ENCODE results near the gene MAST3. TPM values are rescaled to one million over a fixed set of nuclear protein-coding genes. Genes with fewer than 3 reads are reported as not detected.

The MAST3 gene
- total RNA-seq, 1 experiment from 2014 or later: 14.2 TPM

GRCh38 chr19:18191640-18192062 is 94.1 kb downstream of the MAST3 start:
- ChIA-PET CTCF (interaction anchor here (1.1 to 2.2 kb wide), 7 partner anchors 12 to 253 kb away, joined by 3 to 12 read pairs (median 5); partner anchors contain the start of gene RAB3A), RAD21 (ENCODE audit: low non-redundant PET in 1 of 2, low total read pairs in 2 of 2, uncharacterized antibody in 2 of 2, unreplicated experiment in 2 of 2) (no interaction called here), POLR2A (interaction anchor here (0.6 to 3.0 kb wide), 10 partner anchors 12 to 245 kb away, joined by 3 to 27 read pairs (median 4); partner anchors contain the start of genes JUND and RAB3A)
- H3K4me1 ChIP-seq (ENCODE audit: control insufficient read depth in 1 of 2, insufficient read depth in 2 of 2, low read length in 2 of 2): peaks cover 17 to 34% of the 10 kb centered on the region in 2 experiments
- no peak for ATAC-seq
- peak overlapping the region; percentile 52 to 67 for H3K4me3 ChIP-seq (replicated peaks in 1 of 2; ENCODE audit: low read depth in 1 of 2, low read length in 2 of 2)
- intact Hi-C loops (cut with micrococcal nuclease): loop anchor here (1.0 kb wide), 1 partner anchor 83 kb away; the partner anchor contains the start of gene IQCN
- H2AFZ ChIP-seq (ENCODE audit: low read depth, low read length, poor library complexity, severe bottlenecking): no peak overlapping the region
- H3K36me3 ChIP-seq (ENCODE audit: control insufficient read depth in 1 of 2, insufficient read depth in 2 of 2, low read length in 2 of 2): peaks cover 2 to 5% of the 10 kb centered on the region in 2 experiments; a peak in 2 of 4 replicates
- no peaks in the 10 kb centered on the region for H3K9me3 ChIP-seq (ENCODE audit: control insufficient read depth in 1 of 2, insufficient read depth in 1 of 2, low read depth in 1 of 2, low read length in 2 of 2)
- H3K27ac ChIP-seq (ENCODE audit: low read depth, low read length): peak overlapping the region; percentile 77
- peak overlapping the region; percentile 95 for H3K4me2 ChIP-seq (ENCODE audit: low read length)
- no TSS peak for BruUV-seq (replicated peaks)
- H3K27me3 ChIP-seq (ENCODE audit: insufficient read depth, low read length): no peaks in the 10 kb centered on the region
- H4K20me1 ChIP-seq (ENCODE audit: insufficient read depth): no peaks in the 10 kb centered on the region; the same call in 1 of the 2 replicates
- TF ChIP-seq SIN3A (IDR thresholded peaks at IDR 0.05; ENCODE audit: low read depth) (0 out of 2 replicates have a peak, but pooled peaks have one; percentile 15), FOSL1 (IDR thresholded peaks at IDR 0.05; ENCODE audit: low read depth) (no peak)
- no peaks in the 10 kb centered on the region for H3K9me2 ChIP-seq (ENCODE audit: insufficient read depth)
- H3K79me2 ChIP-seq (ENCODE audit: insufficient read depth, low read length): peaks cover 10% of the 10 kb centered on the region; the same call in 1 of the 2 replicates
- no peak for DNase-seq (ENCODE audit: low read depth, low spot score)
- H3K9ac ChIP-seq (ENCODE audit: low read length): peak overlapping the region; percentile 70

GRCh38 chr19:18192673-18193387 is 95.3 kb downstream of the MAST3 start, which contains the start of gene MPV17L2:
Gene MPV17L2 (plus strand): TSS chr19:18193218. CDS start chr19:18193282, 64 bp downstream.
- Histone ChIP-seq H3K9me3 (ENCODE audit: control insufficient read depth in 1 of 2, insufficient read depth in 1 of 2, low read depth in 1 of 2, low read length in 2 of 2) (no peaks in the 10 kb centered on the region), H3K27ac (ENCODE audit: low read depth, low read length) (peak within 1 kb of the TSS; percentile 77), H3K36me3 (ENCODE audit: control insufficient read depth in 1 of 2, insufficient read depth in 2 of 2, low read length in 2 of 2) (peaks cover 2 to 5% of the 10 kb centered on the region in 2 experiments; a peak in 2 of 4 replicates), H3K79me2 (ENCODE audit: insufficient read depth, low read length) (peaks cover 10% of the 10 kb centered on the region; the same call in 1 of the 2 replicates), H3K27me3 (ENCODE audit: insufficient read depth, low read length) (no peaks in the 10 kb centered on the region), H3K9ac (ENCODE audit: low read length) (peak within 1 kb of the TSS; percentile 92), H2AFZ (ENCODE audit: low read depth, low read length, poor library complexity, severe bottlenecking) (no peak within 1 kb of the TSS), H3K4me1 (ENCODE audit: control insufficient read depth in 1 of 2, insufficient read depth in 2 of 2, low read length in 2 of 2) (peaks cover 14 to 26% of the 10 kb centered on the region in 2 experiments), H3K4me2 (ENCODE audit: low read length) (peak within 1 kb of the TSS; percentile 95), H3K9me2 (ENCODE audit: insufficient read depth) (no peaks in the 10 kb centered on the region), H4K20me1 (ENCODE audit: insufficient read depth) (no peaks in the 10 kb centered on the region; the same call in 1 of the 2 replicates), H3K4me3 (replicated peaks in 1 of 2; ENCODE audit: low read depth in 1 of 2, low read length in 2 of 2) (peak within 1 kb of the TSS; percentile 90 to 93)
- no TSS peak for BruUV-seq (replicated peaks)
- ChIA-PET CTCF (interaction anchor here (0.9 to 2.2 kb wide), 9 partner anchors 11 to 221 kb away, joined by 3 to 12 read pairs (median 5); partner anchors contain the start of genes PIK3R2 and RAB3A), RAD21 (ENCODE audit: low non-redundant PET in 1 of 2, low total read pairs in 2 of 2, uncharacterized antibody in 2 of 2, unreplicated experiment in 2 of 2) (no interaction called here), POLR2A (interaction anchor here (0.6 to 3.0 kb wide), 11 partner anchors 11 to 244 kb away, joined by 3 to 27 read pairs (median 4); partner anchors contain the start of genes JUND and RAB3A)
- intact Hi-C loops (cut with micrococcal nuclease): loop anchor here (1.0 kb wide), 1 partner anchor 81 kb away; the partner anchor contains the start of gene IQCN
- DNase-seq (ENCODE audit: low read depth, low spot score): peak; percentile 100
- ATAC-seq: peak; percentile 88
- TF ChIP-seq, protein P1, sequence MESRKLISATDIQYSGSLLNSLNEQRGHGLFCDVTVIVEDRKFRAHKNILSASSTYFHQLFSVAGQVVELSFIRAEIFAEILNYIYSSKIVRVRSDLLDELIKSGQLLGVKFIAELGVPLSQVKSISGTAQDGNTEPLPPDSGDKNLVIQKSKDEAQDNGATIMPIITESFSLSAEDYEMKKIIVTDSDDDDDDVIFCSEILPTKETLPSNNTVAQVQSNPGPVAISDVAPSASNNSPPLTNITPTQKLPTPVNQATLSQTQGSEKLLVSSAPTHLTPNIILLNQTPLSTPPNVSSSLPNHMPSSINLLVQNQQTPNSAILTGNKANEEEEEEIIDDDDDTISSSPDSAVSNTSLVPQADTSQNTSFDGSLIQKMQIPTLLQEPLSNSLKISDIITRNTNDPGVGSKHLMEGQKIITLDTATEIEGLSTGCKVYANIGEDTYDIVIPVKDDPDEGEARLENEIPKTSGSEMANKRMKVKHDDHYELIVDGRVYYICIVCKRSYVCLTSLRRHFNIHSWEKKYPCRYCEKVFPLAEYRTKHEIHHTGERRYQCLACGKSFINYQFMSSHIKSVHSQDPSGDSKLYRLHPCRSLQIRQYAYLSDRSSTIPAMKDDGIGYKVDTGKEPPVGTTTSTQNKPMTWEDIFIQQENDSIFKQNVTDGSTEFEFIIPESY (IDR thresholded peaks at IDR 0.05; ENCODE audit: extremely low read depth, insufficient replicate concordance, low read length): no peak
- TF ChIP-seq EZH2phosphoT487 (IDR thresholded peaks at IDR 0.05; ENCODE audit: borderline replicate concordance): no peak
- peak; percentile 43; the same call in 1 of the 2 replicates for TF ChIP-seq MAX (IDR thresholded peaks at IDR 0.05)
- no peak for TF ChIP-seq ZFX (IDR thresholded peaks at IDR 0.05)
- peak; percentile 92 for TF ChIP-seq POLR2A (IDR thresholded peaks at IDR 0.05; ENCODE audit: borderline replicate concordance, extremely low read depth, insufficient read depth, insufficient read length)
- TF ChIP-seq, protein P2, sequence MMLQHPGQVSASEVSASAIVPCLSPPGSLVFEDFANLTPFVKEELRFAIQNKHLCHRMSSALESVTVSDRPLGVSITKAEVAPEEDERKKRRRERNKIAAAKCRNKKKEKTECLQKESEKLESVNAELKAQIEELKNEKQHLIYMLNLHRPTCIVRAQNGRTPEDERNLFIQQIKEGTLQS (IDR thresholded peaks at IDR 0.05): no peak
- no peak for TF ChIP-seq SIN3A (IDR thresholded peaks at IDR 0.05; ENCODE audit: low read depth)
- peak; percentile 90 for TF ChIP-seq POLR2AphosphoS5 (IDR thresholded peaks at IDR 0.05; ENCODE audit: low read depth, low read length)
- no peak for TF ChIP-seq RAD21 (IDR thresholded peaks at IDR 0.05; ENCODE audit: low read depth)
- TF ChIP-seq, protein P3, sequence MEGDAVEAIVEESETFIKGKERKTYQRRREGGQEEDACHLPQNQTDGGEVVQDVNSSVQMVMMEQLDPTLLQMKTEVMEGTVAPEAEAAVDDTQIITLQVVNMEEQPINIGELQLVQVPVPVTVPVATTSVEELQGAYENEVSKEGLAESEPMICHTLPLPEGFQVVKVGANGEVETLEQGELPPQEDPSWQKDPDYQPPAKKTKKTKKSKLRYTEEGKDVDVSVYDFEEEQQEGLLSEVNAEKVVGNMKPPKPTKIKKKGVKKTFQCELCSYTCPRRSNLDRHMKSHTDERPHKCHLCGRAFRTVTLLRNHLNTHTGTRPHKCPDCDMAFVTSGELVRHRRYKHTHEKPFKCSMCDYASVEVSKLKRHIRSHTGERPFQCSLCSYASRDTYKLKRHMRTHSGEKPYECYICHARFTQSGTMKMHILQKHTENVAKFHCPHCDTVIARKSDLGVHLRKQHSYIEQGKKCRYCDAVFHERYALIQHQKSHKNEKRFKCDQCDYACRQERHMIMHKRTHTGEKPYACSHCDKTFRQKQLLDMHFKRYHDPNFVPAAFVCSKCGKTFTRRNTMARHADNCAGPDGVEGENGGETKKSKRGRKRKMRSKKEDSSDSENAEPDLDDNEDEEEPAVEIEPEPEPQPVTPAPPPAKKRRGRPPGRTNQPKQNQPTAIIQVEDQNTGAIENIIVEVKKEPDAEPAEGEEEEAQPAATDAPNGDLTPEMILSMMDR (IDR thresholded peaks at IDR 0.05 in 2 of 3, conservative IDR thresholded peaks at IDR 0.05 in 1 of 3; ENCODE audit: borderline replicate concordance in 1 of 3, insufficient read depth in 1 of 3, low read depth in 2 of 3, low read length in 2 of 3): no peak
- TF ChIP-seq SP1 (IDR thresholded peaks at IDR 0.05; ENCODE audit: low read depth): peak; percentile 100
- no peak for TF ChIP-seq YY1 (IDR thresholded peaks at IDR 0.05; ENCODE audit: extremely low read depth, insufficient replicate concordance, low read depth, low read length)

Measured in HCT116 (cell line).